ENCODE data around the gene ZNF587. TPM values are rescaled to one million over a fixed set of nuclear protein-coding genes. Genes with fewer than 3 reads are reported as not detected.
"Not testable (repeated sequence)": the region's sequence is repeated elsewhere in the genome, so short reads cannot be mapped to it uniquely, and the experiment has no call there.

The ZNF587 gene
- total and polyA plus RNA-seq, 2 donors = 16.6 to 25.4 TPM

DNA sequence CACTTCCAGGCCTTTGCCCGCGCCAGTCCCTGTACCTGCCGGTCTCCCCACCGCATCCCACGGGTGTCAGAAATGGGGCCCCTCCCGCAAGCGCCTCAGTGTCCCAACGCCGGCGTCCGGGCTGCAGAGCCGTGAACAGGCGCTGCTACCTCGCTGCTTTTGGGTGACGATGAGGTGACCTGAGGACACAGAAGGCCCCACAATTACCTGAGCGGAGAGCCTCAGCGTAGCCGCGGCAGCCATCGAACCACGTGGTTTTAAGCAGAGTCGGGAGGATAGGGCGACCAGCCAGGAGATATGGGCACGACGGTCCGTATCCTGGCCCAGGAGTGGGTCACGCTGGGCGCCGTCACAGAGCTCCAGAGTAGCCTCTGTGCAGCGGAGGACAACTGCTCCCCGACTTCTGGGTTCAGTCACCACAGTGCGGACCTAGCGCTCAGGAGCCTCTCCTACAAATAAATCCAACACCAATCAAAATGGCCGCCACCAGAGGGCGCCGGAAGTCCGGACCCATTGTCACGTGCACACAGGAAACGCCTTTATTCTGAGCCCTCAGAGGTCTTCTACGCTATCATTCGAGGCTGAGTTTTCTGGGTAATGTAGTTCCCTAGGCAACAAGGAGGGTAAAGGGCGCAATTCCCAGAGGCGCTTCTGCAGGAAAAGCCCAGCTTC, 39.0 kb downstream of the ZNF587 start, which contains the start of gene ZNF814:
Gene ZNF814 (minus strand): TSS at position 478 of the 672 bp plus-strand sequence. CDS start 235 bp downstream, at position 243.
- DNase-seq (ENCODE audit: low read depth in 6 of 9, low spot score in 9 of 9) = peak; percentile 56 to 91 (median 75)
- WGBS = 3% methylated on average over 43 of the region's 43 CpGs
- peak within 1 kb of the TSS; percentile 69 to 85 for H3K4me3 ChIP-seq (ENCODE audit: low read length in 2 of 2)
- H3K4me1 ChIP-seq (ENCODE audit: control insufficient read depth in 2 of 2, insufficient read depth in 2 of 2, low read length in 2 of 2) = peaks cover 7 to 11% of the 10 kb centered on the region in 2 donors
- H3K9me3 ChIP-seq (ENCODE audit: control insufficient read depth in 2 of 2, insufficient read depth in 1 of 2, low read length in 1 of 2) = peaks cover 2 to 13% of the 10 kb centered on the region in 2 donors
- H3K27ac ChIP-seq (ENCODE audit: low read depth in 1 of 2, low read length in 1 of 2) = peak within 1 kb of the TSS; percentile 72 to 89
- no peaks in the 10 kb centered on the region for H3K27me3 ChIP-seq (ENCODE audit: control insufficient read depth in 2 of 2, insufficient read depth in 1 of 2, low read length in 1 of 2)
- H3K36me3 ChIP-seq (ENCODE audit: control insufficient read depth in 2 of 2, insufficient read depth in 2 of 2, low read length in 1 of 2) = peaks cover 9 to 12% of the 10 kb centered on the region in 2 donors

DNA sequence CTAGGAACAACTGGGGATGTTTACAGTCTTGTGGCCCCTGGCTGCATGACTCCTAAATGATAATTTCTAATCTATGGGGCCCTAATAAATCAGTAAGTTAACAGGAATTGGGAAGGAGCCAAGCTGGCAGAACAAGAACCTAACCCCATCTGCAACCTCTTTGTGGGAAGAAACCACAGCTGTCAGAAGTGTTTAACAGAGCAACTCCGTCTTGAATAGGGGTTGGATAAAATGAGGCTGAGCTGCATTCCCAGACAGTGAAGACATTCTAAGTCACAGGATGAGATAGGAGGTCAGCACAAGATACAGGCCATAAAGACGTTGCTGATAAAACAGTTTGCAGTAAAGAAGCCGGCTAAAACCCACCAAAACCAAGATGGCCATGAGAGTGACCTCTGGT, 41.0 kb downstream of the ZNF587 start:
- not testable (repeated sequence) for H3K36me3 ChIP-seq (ENCODE audit: control insufficient read depth in 2 of 2, insufficient read depth in 2 of 2, low read length in 1 of 2); H3K27me3 ChIP-seq (ENCODE audit: control insufficient read depth in 2 of 2, insufficient read depth in 1 of 2, low read length in 1 of 2); H3K9me3 ChIP-seq (ENCODE audit: control insufficient read depth in 2 of 2, insufficient read depth in 1 of 2, low read length in 1 of 2); H3K4me3 ChIP-seq (ENCODE audit: low read length in 2 of 2); H3K27ac ChIP-seq (ENCODE audit: low read depth in 1 of 2, low read length in 1 of 2); DNase-seq (ENCODE audit: low read depth in 6 of 9, low spot score in 9 of 9)
- WGBS = 93% methylated on average over 3 of the region's 3 CpGs
- peaks cover 7 to 11% of the 10 kb centered on the region in 2 donors for H3K4me1 ChIP-seq (ENCODE audit: control insufficient read depth in 2 of 2, insufficient read depth in 2 of 2, low read length in 2 of 2)

DNA sequence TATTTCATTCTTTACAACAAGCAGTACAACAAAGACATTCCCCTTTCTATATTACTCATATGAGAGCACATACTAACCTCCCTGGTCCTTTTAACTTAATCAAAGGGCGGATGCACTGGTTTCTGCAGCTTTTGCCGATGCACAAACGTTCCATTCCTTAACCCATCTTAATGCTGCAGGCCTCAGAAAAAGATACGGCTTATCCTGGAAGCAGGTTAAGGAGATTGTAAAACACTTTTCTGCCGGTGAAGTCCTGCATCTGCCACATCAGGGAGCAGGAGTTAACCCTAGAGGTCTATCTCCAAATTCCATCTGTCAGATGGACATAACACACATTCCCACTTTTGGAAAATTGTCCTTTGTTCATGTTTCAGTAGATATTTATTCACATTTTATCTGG, 50.7 kb downstream of the ZNF587 start:
- Histone ChIP-seq H3K36me3 (ENCODE audit: control insufficient read depth in 2 of 2, insufficient read depth in 2 of 2, low read length in 1 of 2) (no peaks in the 10 kb centered on the region), H3K27me3 (ENCODE audit: control insufficient read depth in 2 of 2, insufficient read depth in 1 of 2, low read length in 1 of 2) (no peaks in the 10 kb centered on the region), H3K4me1 (ENCODE audit: control insufficient read depth in 2 of 2, insufficient read depth in 2 of 2, low read length in 2 of 2) (no peaks in the 10 kb centered on the region), H3K4me3 (ENCODE audit: low read length in 2 of 2) (no peak overlapping the region), H3K27ac (ENCODE audit: low read depth in 1 of 2, low read length in 1 of 2) (no peak overlapping the region), H3K9me3 (ENCODE audit: control insufficient read depth in 2 of 2, insufficient read depth in 1 of 2, low read length in 1 of 2) (no peaks in the 10 kb centered on the region)
- 97% methylated on average over 5 of the region's 5 CpGs for WGBS
- DNase-seq (ENCODE audit: low read depth in 6 of 9, low spot score in 9 of 9) = no peak

DNA sequence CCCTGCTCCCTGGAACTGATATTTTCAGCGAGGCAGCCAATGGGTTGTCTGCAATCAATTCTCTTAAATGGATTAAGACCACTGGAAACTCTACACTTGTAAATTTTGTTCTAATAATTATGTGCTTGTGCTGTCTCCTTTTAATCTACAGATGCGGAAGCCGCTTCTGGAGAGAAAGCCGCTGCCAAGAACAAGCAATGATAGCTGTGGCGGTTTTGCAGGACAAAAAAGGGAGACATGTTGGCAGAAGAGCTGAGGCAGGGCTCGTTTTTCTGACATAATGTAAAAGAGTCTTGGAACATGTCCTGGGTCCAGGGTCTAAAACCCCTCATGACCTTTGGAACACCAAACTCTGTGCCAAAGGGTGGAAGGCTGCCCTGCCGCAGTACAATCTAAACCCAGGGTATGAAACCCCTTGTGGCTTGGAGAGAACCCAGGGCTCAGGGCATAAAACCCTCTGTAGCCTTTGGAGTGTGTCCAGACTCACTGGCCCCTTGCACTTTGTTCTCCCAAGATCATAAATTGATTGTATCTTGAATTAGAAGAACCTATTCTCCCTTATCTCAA, 54.0 kb downstream of the ZNF587 start:
- Histone ChIP-seq H3K36me3 (ENCODE audit: control insufficient read depth in 2 of 2, insufficient read depth in 2 of 2, low read length in 1 of 2) (peaks cover 6 to 15% of the 10 kb centered on the region in 2 donors), H3K9me3 (ENCODE audit: control insufficient read depth in 2 of 2, insufficient read depth in 1 of 2, low read length in 1 of 2) (no peaks in the 10 kb centered on the region), H3K27ac (ENCODE audit: low read depth in 1 of 2, low read length in 1 of 2) (no peak overlapping the region), H3K27me3 (ENCODE audit: control insufficient read depth in 2 of 2, insufficient read depth in 1 of 2, low read length in 1 of 2) (no peaks in the 10 kb centered on the region), H3K4me3 (ENCODE audit: low read length in 2 of 2) (no peak overlapping the region), H3K4me1 (ENCODE audit: control insufficient read depth in 2 of 2, insufficient read depth in 2 of 2, low read length in 2 of 2) (no peaks in the 10 kb centered on the region)
- no peak for DNase-seq (ENCODE audit: low read depth in 6 of 9, low spot score in 9 of 9)
- WGBS = 86% methylated on average over 7 of the region's 7 CpGs

DNA sequence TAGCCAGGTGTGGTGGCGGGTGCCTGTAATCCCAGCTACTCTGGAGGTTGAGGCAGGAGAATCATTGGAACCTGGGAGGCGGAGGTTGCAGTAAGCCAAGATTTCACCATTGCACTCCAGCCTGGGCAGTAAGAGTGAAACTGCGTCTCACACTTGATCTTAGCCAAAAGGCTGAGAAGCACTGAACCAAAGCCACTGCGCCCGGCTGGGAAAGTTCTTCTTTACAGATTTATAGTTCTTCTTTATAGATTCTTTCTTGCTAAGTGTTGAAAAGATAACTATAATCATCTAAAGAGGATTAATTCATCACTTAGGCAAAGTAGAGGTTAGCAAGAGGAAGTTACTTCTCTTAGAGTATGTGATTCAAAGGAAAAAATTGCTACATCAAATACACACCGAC, 55.6 kb downstream of the ZNF587 start:
- Histone ChIP-seq H3K27me3 (ENCODE audit: control insufficient read depth in 2 of 2, insufficient read depth in 1 of 2, low read length in 1 of 2) (no peaks in the 10 kb centered on the region), H3K4me3 (ENCODE audit: low read length in 2 of 2) (no peak overlapping the region), H3K4me1 (ENCODE audit: control insufficient read depth in 2 of 2, insufficient read depth in 2 of 2, low read length in 2 of 2) (no peaks in the 10 kb centered on the region), H3K27ac (ENCODE audit: low read depth in 1 of 2, low read length in 1 of 2) (no peak overlapping the region), H3K36me3 (ENCODE audit: control insufficient read depth in 2 of 2, insufficient read depth in 2 of 2, low read length in 1 of 2) (peaks cover 8 to 15% of the 10 kb centered on the region in 2 donors), H3K9me3 (ENCODE audit: control insufficient read depth in 2 of 2, insufficient read depth in 1 of 2, low read length in 1 of 2) (no peaks in the 10 kb centered on the region)
- WGBS = 97% methylated on average over 6 of the region's 6 CpGs
- no peak for DNase-seq (ENCODE audit: low read depth in 6 of 9, low spot score in 9 of 9)

DNA sequence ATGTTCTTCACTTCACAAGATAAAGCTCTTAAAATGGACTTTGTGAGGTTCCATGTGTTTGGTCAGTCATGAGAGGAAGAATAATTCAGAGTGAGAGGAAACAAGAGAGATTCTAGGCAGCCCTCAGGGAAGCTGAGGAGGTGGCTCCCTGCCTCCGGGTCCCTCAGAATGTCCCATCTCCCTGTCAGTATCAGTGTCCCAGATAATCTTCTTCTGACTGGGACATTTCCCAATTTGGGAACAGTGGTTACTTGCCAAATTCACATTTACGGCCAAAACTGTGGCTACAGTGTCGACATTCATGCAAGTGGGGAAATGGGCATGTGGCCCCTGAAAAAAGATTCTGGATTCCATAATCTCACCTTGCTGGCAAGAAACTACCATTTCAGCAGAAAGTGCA, 57.7 kb downstream of the ZNF587 start:
- no peak overlapping the region for H3K27ac ChIP-seq (ENCODE audit: low read depth in 1 of 2, low read length in 1 of 2)
- no peaks in the 10 kb centered on the region for H3K9me3 ChIP-seq (ENCODE audit: control insufficient read depth in 2 of 2, insufficient read depth in 1 of 2, low read length in 1 of 2)
- WGBS = over 99% methylated on average over 3 of the region's 3 CpGs
- no peak for DNase-seq (ENCODE audit: low read depth in 6 of 9, low spot score in 9 of 9)
- no peaks in the 10 kb centered on the region for H3K27me3 ChIP-seq (ENCODE audit: control insufficient read depth in 2 of 2, insufficient read depth in 1 of 2, low read length in 1 of 2)
- H3K36me3 ChIP-seq (ENCODE audit: control insufficient read depth in 2 of 2, insufficient read depth in 2 of 2, low read length in 1 of 2) = peaks cover 20 to 27% of the 10 kb centered on the region in 2 donors
- no peaks in the 10 kb centered on the region for H3K4me1 ChIP-seq (ENCODE audit: control insufficient read depth in 2 of 2, insufficient read depth in 2 of 2, low read length in 2 of 2)
- H3K4me3 ChIP-seq (ENCODE audit: low read length in 2 of 2) = no peak overlapping the region

DNA sequence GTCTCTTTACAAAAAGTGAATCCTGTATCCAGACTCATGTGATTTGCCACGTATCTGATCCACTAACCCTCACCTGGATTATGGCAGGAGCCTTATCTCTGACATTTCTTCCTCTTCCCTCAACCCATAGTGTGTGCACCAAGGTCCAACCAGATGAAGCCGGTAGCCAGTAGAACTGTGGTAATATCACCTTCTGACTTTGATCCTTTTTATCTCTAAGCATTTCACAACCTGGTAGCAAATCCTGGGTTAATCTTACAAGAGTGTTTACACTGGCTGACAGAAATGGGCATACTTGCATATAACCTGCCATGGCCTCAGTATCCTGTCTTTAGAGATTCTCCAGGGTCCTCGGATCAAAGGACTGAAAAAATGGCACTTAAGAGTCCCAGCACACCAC, 64.9 kb downstream of the ZNF587 start:
- no peaks in the 10 kb centered on the region for H3K9me3 ChIP-seq (ENCODE audit: control insufficient read depth in 2 of 2, insufficient read depth in 1 of 2, low read length in 1 of 2)
- WGBS = 99% methylated on average over 3 of the region's 3 CpGs
- no peak for DNase-seq (ENCODE audit: low read depth in 6 of 9, low spot score in 9 of 9)
- peaks cover 8 to 29% of the 10 kb centered on the region in 2 donors for H3K36me3 ChIP-seq (ENCODE audit: control insufficient read depth in 2 of 2, insufficient read depth in 2 of 2, low read length in 1 of 2)
- no peaks in the 10 kb centered on the region for H3K27me3 ChIP-seq (ENCODE audit: control insufficient read depth in 2 of 2, insufficient read depth in 1 of 2, low read length in 1 of 2)
- H3K4me1 ChIP-seq (ENCODE audit: control insufficient read depth in 2 of 2, insufficient read depth in 2 of 2, low read length in 2 of 2) = peaks cover 5 to 10% of the 10 kb centered on the region in 2 donors
- H3K27ac ChIP-seq (ENCODE audit: low read depth in 1 of 2, low read length in 1 of 2) = no peak overlapping the region
- no peak overlapping the region for H3K4me3 ChIP-seq (ENCODE audit: low read length in 2 of 2)

Other genes starting within 250 kb of the ZNF587 start
- 6.2 TPM for gene ZNF530, start 250.0 kb upstream of the ZNF587 start, total RNA-seq
- 3.9 TPM for gene ZNF530, start 250.0 kb upstream of the ZNF587 start, polyA plus RNA-seq
- 18.8 TPM for gene ZNF134, start 235.6 kb upstream of the ZNF587 start, total RNA-seq
- 9.0 TPM for gene ZNF134, start 235.6 kb upstream of the ZNF587 start, polyA plus RNA-seq
- 18.2 TPM for gene ZNF211, start 216.7 kb upstream of the ZNF587 start, total RNA-seq
- 24.6 TPM for gene ZNF211, start 216.7 kb upstream of the ZNF587 start, polyA plus RNA-seq
- 0.05 TPM for gene ZSCAN4, start 180.9 kb upstream of the ZNF587 start, total RNA-seq
- 0.96 TPM for gene ZSCAN4, start 180.9 kb upstream of the ZNF587 start, polyA plus RNA-seq
- 11.1 TPM for gene ZNF551, start 167.9 kb upstream of the ZNF587 start, total RNA-seq
- 3.4 TPM for gene ZNF551, start 167.9 kb upstream of the ZNF587 start, polyA plus RNA-seq
- gene ZNF154, start 140.7 kb upstream of the ZNF587 start, total RNA-seq = 10.5 TPM
- gene ZNF154, start 140.7 kb upstream of the ZNF587 start, polyA plus RNA-seq = 10.8 TPM
- 21.9 TPM for gene ZNF671, start 122.2 kb upstream of the ZNF587 start, total RNA-seq
- gene ZNF671, start 122.2 kb upstream of the ZNF587 start, polyA plus RNA-seq = 19.8 TPM
- 25.1 TPM for gene ZNF776, start 103.0 kb upstream of the ZNF587 start, total RNA-seq
- 13.8 TPM for gene ZNF776, start 103.0 kb upstream of the ZNF587 start, polyA plus RNA-seq
- gene ZNF586, start 80.2 kb upstream of the ZNF587 start, total RNA-seq = 26.9 TPM
- 15.2 TPM for gene ZNF586, start 80.2 kb upstream of the ZNF587 start, polyA plus RNA-seq
- gene ZNF552, start 34.9 kb upstream of the ZNF587 start, total RNA-seq = 7.3 TPM
- gene ZNF552, start 34.9 kb upstream of the ZNF587 start, polyA plus RNA-seq = 7.8 TPM
- 12.4 TPM for gene ZNF587B, start 19.6 kb upstream of the ZNF587 start, total RNA-seq
- gene ZNF587B, start 19.6 kb upstream of the ZNF587 start, polyA plus RNA-seq = 9.1 TPM
- gene ZNF814, start 39.2 kb downstream of the ZNF587 start, total RNA-seq = 19.5 TPM
- gene ZNF814, start 39.2 kb downstream of the ZNF587 start, polyA plus RNA-seq = 16.7 TPM
- 15.1 TPM for gene ZNF417, start 66.7 kb downstream of the ZNF587 start, total RNA-seq
- 5.4 TPM for gene ZNF417, start 66.7 kb downstream of the ZNF587 start, polyA plus RNA-seq
- gene ZNF418, start 85.5 kb downstream of the ZNF587 start, total RNA-seq = 12.8 TPM
- gene ZNF418, start 85.5 kb downstream of the ZNF587 start, polyA plus RNA-seq = 8.2 TPM
- 7.5 TPM for gene ZNF256, start 97.8 kb downstream of the ZNF587 start, total RNA-seq
- gene ZNF256, start 97.8 kb downstream of the ZNF587 start, polyA plus RNA-seq = 7.0 TPM
- gene C19orf18, start 124.7 kb downstream of the ZNF587 start, total RNA-seq = 0.47 TPM
- gene C19orf18, start 124.7 kb downstream of the ZNF587 start, polyA plus RNA-seq = 7.7 TPM
- gene ZNF606, start 153.0 kb downstream of the ZNF587 start, total RNA-seq = 17.8 TPM
- gene ZNF606, start 153.0 kb downstream of the ZNF587 start, polyA plus RNA-seq = 18.8 TPM
- 0.42 TPM for gene ZSCAN1, start 184.2 kb downstream of the ZNF587 start, total RNA-seq
- gene ZSCAN1, start 184.2 kb downstream of the ZNF587 start, polyA plus RNA-seq = 1.6 TPM
- 7.0 TPM for gene ZNF135, start 209.4 kb downstream of the ZNF587 start, total RNA-seq
- 14.6 TPM for gene ZNF135, start 209.4 kb downstream of the ZNF587 start, polyA plus RNA-seq
- gene ZSCAN18, start 248.4 kb downstream of the ZNF587 start, total RNA-seq = 27.8 TPM
- 73.4 TPM for gene ZSCAN18, start 248.4 kb downstream of the ZNF587 start, polyA plus RNA-seq